GM20000 (cell line): ENCODE results near the gene MX1.
A peak's percentile ranks its signal among the peaks of the same experiment; 100 is the strongest.
"Not testable (repeated sequence)": the region's sequence is repeated elsewhere in the genome, so short reads cannot be mapped to it uniquely, and the experiment has no call there.

Source experiments
- DNase-seq: peaks from one replicate; pipeline ENCODE4 v3.0.0; 2012; ENCODE audit warnings: low spot score
- CTCF ChIP-seq: IDR thresholded peaks from 2 replicates; pipeline ENCODE4 v1.5.1; 2012; ENCODE audit warnings: mild to moderate bottlenecking, control low read depth; ENCODE audit errors: extremely low read depth, missing control alignments

The MX1 gene

DNA sequence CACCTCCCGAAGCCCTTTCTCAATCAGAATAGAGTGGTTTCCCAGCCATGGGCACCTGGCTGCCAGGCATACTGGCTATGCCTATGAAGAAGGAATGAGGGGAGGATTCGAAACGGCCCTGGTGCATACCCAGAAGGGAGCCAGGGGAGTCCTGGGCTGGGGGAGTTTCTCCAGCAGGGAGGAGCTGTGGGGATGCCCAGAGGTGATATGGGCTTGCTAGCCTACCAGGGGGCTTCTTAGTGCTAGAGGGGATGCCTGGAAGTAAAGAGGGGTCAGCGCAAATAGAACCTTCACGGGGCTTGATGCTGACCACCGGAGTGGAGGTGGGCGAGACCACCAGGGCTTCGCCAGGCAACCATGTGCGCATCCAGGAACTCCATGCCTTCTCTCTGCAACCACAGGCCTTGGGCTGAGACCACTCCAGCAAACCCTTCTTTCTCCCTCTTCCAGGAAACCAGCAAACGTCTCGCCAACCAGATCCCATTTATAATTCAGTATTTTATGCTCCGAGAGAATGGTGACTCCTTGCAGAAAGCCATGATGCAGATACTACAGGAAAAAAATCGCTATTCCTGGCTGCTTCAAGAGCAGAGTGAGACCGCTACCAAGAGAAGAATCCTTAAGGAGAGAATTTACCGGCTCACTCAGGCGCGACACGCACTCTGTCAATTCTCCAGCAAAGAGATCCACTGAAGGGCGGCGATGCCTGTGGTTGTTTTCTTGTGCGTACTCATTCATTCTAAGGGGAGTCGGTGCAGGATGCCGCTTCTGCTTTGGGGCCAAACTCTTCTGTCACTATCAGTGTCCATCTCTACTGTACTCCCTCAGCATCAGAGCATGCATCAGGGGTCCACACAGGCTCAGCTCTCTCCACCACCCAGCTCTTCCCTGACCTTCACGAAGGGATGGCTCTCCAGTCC, 18.2 kb upstream of the MX1 start:
- TF ChIP-seq CTCF: no peak
- no peak for DNase-seq

GRCh38 chr21:41410361-41410760, 15.7 kb upstream of the MX1 start:
- DNase-seq: no peak

DNA sequence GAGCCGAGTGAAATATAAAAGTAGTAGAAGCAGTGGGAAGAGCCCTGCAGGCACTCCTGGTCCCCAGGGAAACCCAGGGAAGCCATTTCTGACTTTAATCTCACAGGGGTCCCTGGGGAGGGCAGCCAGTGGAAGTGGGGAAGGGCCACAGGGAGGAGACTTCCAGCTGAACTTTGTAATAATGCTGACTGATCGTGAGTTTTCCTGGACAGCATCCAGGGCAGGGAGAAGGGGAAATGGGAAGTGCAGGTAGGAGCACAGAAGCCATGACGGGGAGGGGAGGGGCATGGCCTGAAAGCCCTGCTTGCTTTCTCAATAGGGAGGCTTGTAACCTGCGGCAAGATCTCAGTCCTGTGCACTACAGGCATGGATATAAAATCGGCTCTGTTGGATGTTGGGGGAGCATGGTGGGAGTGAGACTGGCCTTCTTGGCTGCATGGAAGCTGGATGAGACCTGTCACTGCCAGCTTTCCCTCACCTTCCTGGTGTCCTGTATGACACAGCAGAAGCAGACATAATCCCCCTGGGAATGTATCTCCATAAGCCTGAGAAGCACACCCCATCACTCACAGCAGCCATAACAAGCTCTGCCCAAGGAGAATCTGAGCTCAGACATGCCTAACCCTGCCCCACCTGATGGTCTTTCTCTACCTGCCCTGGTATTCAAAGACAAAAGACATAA, 15.1 kb upstream of the MX1 start:
- TF ChIP-seq CTCF: no peak
- DNase-seq: no peak

More at GRCh38 chr21:41410361-41410760, 15.7 kb upstream of the MX1 start:
- TF ChIP-seq CTCF: no peak

- peak; percentile 13 for TF ChIP-seq CTCF
- DNase-seq: no peak
Measured at GRCh38 chr21:41411449-41412089, 14.5 kb upstream of the MX1 start.

GRCh38 chr21:41417505-41417904, 8.5 kb upstream of the MX1 start:
- not testable (repeated sequence) for DNase-seq

GRCh38 chr21:41418393-41418792, 7.6 kb upstream of the MX1 start:
- DNase-seq: no peak
- TF ChIP-seq CTCF: no peak

- no peak for TF ChIP-seq CTCF
- DNase-seq: no peak
Measured at GRCh38 chr21:41418956-41419680, 6.9 kb upstream of the MX1 start.
